Epithelial cell of esophagus (primary cell): Measurements from ENCODE around the gene PARD3B.
A peak's percentile ranks its signal among the peaks of the same experiment; 100 is the strongest.

ENCODE experiments used
- DNase-seq: peaks from one replicate; pipeline ENCODE4 v3.0.0; 2010; ENCODE audit warnings: low read depth
- H3K4me3 ChIP-seq: 2 replicates; pipeline ENCODE4 v1.5.1; 2011; ENCODE audit warnings: mild to moderate bottlenecking, low read length, control low read depth
- CTCF ChIP-seq: IDR thresholded peaks from 2 replicates; pipeline ENCODE4 v1.5.1; 2011; ENCODE audit warnings: low read depth, mild to moderate bottlenecking, low read length, control low read depth, inconsistent platforms; ENCODE audit not compliant: insufficient read depth; ENCODE audit errors: missing control alignments

Gene PARD3B

DNA sequence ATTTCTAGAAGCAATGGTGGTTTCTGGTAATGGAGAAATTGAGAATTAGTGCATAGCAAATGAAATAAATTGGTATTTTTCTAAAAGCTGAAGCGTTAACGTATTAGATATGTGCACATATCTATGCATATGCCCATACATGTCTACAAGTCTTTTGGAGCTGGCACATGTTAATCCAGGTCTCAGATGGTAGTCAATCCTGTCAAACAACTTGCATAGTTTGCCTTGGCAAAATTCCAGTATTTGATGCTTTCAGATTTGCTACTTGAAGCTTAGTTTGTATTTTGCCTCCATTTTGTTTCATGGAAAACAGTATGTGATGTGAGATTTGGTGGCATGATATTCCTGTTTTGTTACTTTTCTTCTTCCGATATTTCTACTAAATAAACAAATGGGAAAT lies 304.6 kb downstream of the PARD3B start:
- no peak overlapping the region for H3K4me3 ChIP-seq
- no peak for TF ChIP-seq CTCF

DNA sequence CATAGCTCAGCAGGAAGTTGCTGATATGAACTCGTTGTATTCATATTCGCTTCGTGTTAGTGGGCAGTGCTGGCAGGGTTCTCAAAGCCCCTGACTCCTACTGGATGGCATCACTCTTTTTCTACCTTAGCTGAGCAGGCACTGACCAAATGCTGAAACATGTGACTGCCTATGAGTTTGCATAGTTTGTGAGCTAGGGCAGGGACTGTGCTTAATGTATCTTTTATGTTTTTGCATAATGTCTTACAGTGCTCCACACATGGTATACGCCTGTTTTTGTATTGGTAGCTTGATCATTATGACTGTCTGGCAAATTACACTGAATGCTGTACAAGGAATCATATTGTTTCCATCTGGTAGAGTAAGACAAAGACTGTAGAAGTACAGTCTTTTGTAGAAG lies 305.3 kb downstream of the PARD3B start:
- TF ChIP-seq CTCF, result no peak
- DNase-seq, result peak; percentile 39
- H3K4me3 ChIP-seq, result no peak overlapping the region

More for the DNA sequence above, 304.6 kb downstream of the PARD3B start:
- DNase-seq, result peak; percentile 95

DNA sequence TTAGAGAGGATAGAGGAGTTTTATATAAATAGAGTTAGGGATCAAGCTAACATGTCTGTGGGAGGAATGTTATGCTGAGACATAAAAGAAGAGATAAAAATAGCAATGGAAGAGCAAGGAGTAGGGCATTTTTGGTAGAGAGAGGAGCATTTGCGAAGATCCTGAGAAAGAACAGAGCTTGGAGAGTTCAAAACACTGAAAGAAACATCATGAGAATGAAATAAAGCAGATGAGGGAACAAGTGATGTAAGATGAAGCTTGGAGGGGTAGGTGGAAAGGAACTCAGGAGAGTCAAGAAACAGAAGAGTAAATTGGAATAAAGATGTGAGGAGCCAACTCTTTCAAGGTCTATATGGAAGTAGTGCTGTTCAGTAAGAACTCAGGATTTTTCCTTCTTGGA lies 308.6 kb downstream of the PARD3B start:
- no peak overlapping the region for H3K4me3 ChIP-seq
- DNase-seq, result no peak
- TF ChIP-seq CTCF, result no peak

- H3K4me3 ChIP-seq, result no peak overlapping the region
- no peak for TF ChIP-seq CTCF
- no peak for DNase-seq
These were observed 315.0 kb downstream of the PARD3B start for GRCh38 chr2:204860274-204860673.

DNA sequence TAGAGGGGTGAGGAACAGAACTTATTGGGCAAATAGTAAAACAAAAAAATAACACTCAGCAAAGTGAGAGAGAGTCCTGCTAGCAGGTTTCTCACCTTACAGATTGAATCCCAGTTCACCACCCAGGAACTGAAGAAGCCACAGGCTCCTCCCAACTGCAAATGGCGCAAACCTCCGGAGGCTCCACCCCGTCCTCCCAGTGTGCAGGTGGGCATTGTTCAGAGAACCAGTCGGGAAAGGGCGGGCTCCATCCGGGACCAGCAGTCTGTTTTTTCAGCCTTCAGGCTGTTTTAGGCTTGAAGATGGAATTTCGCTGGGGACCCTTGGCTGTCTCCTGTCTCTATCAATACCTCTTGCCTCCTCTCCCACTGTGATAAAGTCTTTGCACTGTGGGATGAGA lies 317.5 kb downstream of the PARD3B start:
- no peak for TF ChIP-seq CTCF
- DNase-seq, result no peak
- H3K4me3 ChIP-seq, result no peak overlapping the region

DNA sequence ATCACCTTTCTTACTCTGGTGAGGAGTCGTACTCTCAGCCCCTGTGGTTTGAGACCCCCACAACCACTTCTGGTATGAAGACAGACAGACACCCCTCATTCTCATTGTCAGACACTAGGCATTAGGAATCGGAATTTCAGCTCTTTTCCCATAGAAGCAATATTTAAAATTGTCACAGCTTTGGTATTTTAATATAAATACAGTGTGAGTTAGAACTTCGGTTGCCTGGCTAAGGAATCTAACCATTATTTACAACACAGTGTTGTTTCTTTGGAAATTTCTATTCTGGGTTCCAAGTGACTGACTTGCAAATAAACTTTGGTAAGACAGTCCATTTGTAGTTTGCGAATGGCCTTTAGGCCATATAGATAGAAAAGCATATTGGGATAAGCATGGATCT lies 318.1 kb downstream of the PARD3B start:
- TF ChIP-seq CTCF, result no peak
- no peak overlapping the region for H3K4me3 ChIP-seq
- no peak for DNase-seq

- no peak overlapping the region for H3K4me3 ChIP-seq
- DNase-seq, result no peak
- no peak for TF ChIP-seq CTCF
These were observed 324.0 kb downstream of the PARD3B start for GRCh38 chr2:204869132-204869823.
